NCI-H510A (cell line): ENCODE results near the gene LGALS9B.
"Not testable (repeated sequence)": the region's sequence is repeated elsewhere in the genome, so short reads cannot be mapped to it uniquely, and the experiment has no call there.

Experiments
- DNase-seq: peaks from one replicate; lab custom pipeline; 2025; lab: John Stamatoyannopoulos, UW

LGALS9B gene

GRCh38 chr17:20416381-20416911, 50.9 kb downstream of the LGALS9B start:
- not testable (repeated sequence) for DNase-seq

GRCh38 chr17:20415479-20415878, 51.9 kb downstream of the LGALS9B start:
- not testable (repeated sequence) for DNase-seq

GRCh38 chr17:20401306-20402022, 65.9 kb downstream of the LGALS9B start:
- not testable (repeated sequence) for DNase-seq

- DNase-seq: not testable (repeated sequence)
These were observed 66.6 kb downstream of the LGALS9B start for GRCh38 chr17:20400559-20401305.
